Type B pancreatic cell (in vitro differentiated cells): Measurements from ENCODE around the gene TMEM129. TPM values are rescaled to one million over a fixed set of nuclear protein-coding genes. Genes with fewer than 3 reads are reported as not detected.

Experiments used
- DNase-seq: peaks from one replicate; pipeline ENCODE4 v3.0.0; 2021; ENCODE audit warnings: mixed read lengths; ENCODE audit not compliant: unreplicated experiment; ENCODE audit errors: extremely low spot score
- H3K27ac Mint-ChIP-seq: 2 replicates; pipeline ENCODE4 v1.8.0; 2021; ENCODE audit warnings: mild to moderate bottlenecking, mixed read lengths
- H3K27me3 Mint-ChIP-seq: 2 replicates; pipeline ENCODE4 v1.8.0; 2021; ENCODE audit warnings: mixed read lengths
- H3K36me3 Mint-ChIP-seq: 2 replicates; pipeline ENCODE4 v1.8.0; 2021; ENCODE audit warnings: mixed read lengths
- H3K4me1 Mint-ChIP-seq: one replicate; pipeline ENCODE4 v1.8.0; 2021; ENCODE audit warnings: mixed read lengths; ENCODE audit not compliant: unreplicated experiment
- H3K4me3 Mint-ChIP-seq: 2 replicates; pipeline ENCODE4 v1.8.0; 2021; ENCODE audit warnings: mild to moderate bottlenecking, mixed read lengths
- H3K9me3 Mint-ChIP-seq: 2 replicates; pipeline ENCODE4 v1.8.0; 2021; ENCODE audit warnings: mixed read lengths
- long read RNA-seq: library from polyadenylated mRNA; unstranded; transcript quantifications from one replicate; pipeline ENCODE4 v2.0.0, GENCODE V29; 2020
- total RNA-seq: library from RNA; stranded (reverse); gene quantifications from 2 replicates; pipeline ENCODE4 v1.2.1, GENCODE V29; 2021; ENCODE audit warnings: low replicate concordance
- TF ChIP-seq, protein P1 (sequence below): fragments of 200-600 bp; sonication (generic); conservative IDR thresholded peaks from 2 replicates; pipeline ENCODE4 v1.5.0; 2021; ENCODE audit warnings: antibody characterized with exemption, mild to moderate bottlenecking

The TMEM129 gene, protein sequence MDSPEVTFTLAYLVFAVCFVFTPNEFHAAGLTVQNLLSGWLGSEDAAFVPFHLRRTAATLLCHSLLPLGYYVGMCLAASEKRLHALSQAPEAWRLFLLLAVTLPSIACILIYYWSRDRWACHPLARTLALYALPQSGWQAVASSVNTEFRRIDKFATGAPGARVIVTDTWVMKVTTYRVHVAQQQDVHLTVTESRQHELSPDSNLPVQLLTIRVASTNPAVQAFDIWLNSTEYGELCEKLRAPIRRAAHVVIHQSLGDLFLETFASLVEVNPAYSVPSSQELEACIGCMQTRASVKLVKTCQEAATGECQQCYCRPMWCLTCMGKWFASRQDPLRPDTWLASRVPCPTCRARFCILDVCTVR
- 38.5 and 41.0 TPM in 2 replicates for total RNA-seq
- long read RNA-seq, partial matches to known transcripts: 1 of 5 reads
- long read RNA-seq, other reads (novel, unspliced or antisense): 1 of 5 reads

DNA sequence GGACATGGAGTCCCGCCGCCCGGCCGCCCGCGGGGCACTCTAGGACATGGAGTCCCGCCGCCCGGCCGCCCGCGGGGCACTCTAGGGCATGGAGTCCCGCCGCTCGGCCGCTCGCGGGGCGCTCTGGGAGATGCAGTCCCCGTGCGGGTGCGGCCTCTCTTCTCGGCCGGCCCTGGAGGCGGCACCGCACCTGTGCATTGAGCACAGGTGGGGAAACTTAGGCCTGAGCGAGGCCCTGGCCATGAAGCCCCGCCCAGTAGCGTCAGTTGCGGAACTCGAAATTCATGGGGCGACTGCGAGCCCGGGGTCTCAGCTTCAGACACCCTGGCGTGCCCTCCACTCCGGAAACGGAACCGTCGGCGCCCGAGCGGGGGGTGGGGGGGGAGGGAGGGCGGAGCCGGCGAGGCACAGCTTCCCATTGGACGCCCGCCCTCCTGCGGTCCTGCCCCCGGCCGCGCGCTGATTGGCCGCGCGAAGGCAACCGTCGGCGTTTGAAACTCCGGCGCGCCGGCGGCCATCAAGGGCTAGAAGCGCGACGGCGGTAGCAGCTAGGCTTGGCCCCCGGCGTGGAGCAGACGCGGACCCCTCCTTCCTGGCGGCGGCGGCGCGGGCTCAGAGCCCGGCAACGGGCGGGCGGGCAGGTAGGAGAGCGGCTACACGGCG lies at the start of gene TMEM129, which contains the start of gene TACC3:
Gene TMEM129 (minus strand): TSS at position 321 of the 663 bp plus-strand sequence. CDS start 486 bp downstream, outside the sequence.
Gene TACC3 (plus strand): TSS at position 519 of the 663 bp plus-strand sequence. CDS start 1,901 bp downstream, outside the sequence.
- DNase-seq: peak; percentile 91
- peak within 1 kb of the TSS; percentile 86 for H3K27ac Mint-ChIP-seq
- H3K27me3 Mint-ChIP-seq: no peaks in the 10 kb centered on the region
- H3K36me3 Mint-ChIP-seq: peaks cover under 1% of the 10 kb centered on the region
- TF ChIP-seq, protein P1, sequence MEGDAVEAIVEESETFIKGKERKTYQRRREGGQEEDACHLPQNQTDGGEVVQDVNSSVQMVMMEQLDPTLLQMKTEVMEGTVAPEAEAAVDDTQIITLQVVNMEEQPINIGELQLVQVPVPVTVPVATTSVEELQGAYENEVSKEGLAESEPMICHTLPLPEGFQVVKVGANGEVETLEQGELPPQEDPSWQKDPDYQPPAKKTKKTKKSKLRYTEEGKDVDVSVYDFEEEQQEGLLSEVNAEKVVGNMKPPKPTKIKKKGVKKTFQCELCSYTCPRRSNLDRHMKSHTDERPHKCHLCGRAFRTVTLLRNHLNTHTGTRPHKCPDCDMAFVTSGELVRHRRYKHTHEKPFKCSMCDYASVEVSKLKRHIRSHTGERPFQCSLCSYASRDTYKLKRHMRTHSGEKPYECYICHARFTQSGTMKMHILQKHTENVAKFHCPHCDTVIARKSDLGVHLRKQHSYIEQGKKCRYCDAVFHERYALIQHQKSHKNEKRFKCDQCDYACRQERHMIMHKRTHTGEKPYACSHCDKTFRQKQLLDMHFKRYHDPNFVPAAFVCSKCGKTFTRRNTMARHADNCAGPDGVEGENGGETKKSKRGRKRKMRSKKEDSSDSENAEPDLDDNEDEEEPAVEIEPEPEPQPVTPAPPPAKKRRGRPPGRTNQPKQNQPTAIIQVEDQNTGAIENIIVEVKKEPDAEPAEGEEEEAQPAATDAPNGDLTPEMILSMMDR: no peak
- peaks cover 5% of the 10 kb centered on the region for H3K4me1 Mint-ChIP-seq
- peak within 1 kb of the TSS; percentile 92 for H3K4me3 Mint-ChIP-seq
- no peaks in the 10 kb centered on the region for H3K9me3 Mint-ChIP-seq

DNA sequence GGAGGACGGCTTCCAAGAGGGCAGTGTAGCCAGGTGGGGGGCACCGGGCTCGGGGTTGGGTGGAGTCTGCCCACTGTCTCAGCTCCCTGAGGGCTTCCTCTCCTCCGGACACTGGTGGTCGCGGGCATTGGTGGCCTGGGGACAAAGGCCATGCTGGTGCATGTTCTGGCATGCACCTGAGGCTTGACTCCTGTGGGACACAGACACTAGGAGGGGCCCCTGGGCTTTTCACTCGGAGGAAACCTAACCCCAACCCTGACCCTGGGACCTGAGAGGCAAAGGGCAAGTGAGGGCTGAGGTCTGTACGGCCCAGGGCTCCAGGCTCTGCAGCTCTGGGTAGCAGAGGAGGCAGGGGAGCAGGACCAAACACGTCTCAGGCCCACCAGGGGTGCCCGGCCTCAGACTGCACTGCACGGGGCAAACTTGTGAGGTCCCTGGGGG lies 49.7 kb upstream of the TMEM129 start:
- TF ChIP-seq, protein P1: no peak
- peaks cover 4% of the 10 kb centered on the region for H3K4me1 Mint-ChIP-seq

DNA sequence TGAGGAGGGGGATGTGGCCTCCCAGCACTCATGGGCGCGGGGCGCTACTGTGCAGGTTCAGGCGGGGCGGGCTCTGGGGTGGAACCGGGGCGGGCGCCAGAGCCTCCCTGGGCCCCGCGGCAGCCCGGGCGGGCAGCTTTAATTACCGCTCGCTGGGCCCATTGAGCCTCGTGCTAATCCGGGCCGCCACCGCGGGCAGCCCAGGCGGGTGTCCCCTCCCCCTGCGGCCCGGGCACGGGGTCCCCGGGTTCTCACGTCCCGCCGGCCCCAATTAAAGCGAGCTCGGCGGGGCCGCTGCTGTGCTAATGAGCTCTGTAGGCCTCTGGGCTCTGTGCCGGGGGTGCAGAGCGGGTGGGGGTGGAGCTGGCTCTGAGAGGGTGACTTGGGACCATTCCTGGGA lies 49.1 kb upstream of the TMEM129 start:
- H3K9me3 Mint-ChIP-seq: no peaks in the 10 kb centered on the region

More for the DNA sequence above, 49.7 kb upstream of the TMEM129 start:
- H3K36me3 Mint-ChIP-seq: no peaks in the 10 kb centered on the region
- no peak overlapping the region for H3K4me3 Mint-ChIP-seq
- DNase-seq: no peak
- no peaks in the 10 kb centered on the region for H3K27me3 Mint-ChIP-seq
- H3K9me3 Mint-ChIP-seq: no peaks in the 10 kb centered on the region
- H3K27ac Mint-ChIP-seq: no peak overlapping the region

DNA sequence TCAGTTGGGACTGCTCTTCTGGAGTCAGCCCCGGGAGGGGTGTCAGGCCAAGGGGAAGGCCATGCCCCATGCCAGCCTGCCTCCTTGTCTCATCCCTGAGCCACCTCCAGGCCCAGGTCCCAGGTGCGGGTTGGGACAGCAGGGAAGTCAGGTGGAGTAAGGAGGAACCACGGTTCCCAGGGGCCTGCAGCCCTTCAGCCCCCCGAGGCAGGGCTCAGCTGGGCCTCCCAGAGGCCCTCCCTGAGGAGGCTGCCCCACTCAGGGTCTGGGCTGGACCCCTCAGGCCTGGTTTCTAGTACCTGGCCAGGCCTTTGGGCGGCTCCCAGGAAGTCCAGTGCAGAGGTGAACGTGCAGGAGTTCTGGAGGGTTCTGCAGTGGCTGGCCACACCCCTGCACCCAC lies 48.6 kb upstream of the TMEM129 start:
- Mint-ChIP-seq H3K27ac (no peak overlapping the region), H3K4me1 (peaks cover 4% of the 10 kb centered on the region)

More for the DNA sequence above, 49.1 kb upstream of the TMEM129 start:
- Mint-ChIP-seq H3K36me3 (no peaks in the 10 kb centered on the region), H3K27ac (no peak overlapping the region), H3K4me1 (peaks cover 4% of the 10 kb centered on the region), H3K4me3 (no peak overlapping the region), H3K27me3 (no peaks in the 10 kb centered on the region)
- TF ChIP-seq, protein P1: no peak
- no peak for DNase-seq

DNA sequence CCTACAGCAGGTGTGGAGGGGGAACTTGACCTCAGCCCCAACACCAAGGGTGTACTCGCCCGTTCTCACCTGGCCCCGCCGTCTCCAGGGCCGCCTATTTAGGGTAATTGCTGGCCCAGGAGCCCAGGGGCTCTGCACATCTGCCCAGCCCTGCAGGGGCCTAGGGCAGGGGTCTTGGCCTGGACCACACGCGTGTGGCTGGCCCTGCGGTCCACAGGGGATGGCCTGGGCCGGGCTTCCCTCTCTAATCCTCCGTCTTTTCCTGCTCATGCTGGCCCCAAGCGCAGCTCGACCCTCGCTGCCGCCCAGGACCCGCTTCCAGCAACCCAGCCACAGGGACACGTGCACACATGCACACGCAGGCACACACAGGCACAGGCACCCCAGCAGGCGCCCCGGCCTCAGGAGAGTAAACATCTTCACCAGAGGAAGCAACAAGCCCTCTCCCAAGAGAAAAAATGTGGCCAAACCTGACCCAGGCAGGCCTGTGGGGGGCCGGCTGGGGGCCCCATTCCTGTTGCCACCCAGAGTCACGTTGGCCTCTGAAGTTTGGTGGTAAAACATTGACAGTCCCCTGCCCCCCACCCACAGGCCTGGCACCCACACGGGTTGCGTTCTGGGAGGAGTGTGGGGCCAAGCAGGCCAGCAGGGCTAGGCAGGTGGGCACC lies 47.4 kb upstream of the TMEM129 start:
- TF ChIP-seq, protein P1: no peak
- H3K27ac Mint-ChIP-seq: peak overlapping the region; percentile 94
- peak overlapping the region; percentile 94 for H3K4me3 Mint-ChIP-seq
- no peaks in the 10 kb centered on the region for H3K36me3 Mint-ChIP-seq
- no peak for DNase-seq
- no peaks in the 10 kb centered on the region for H3K9me3 Mint-ChIP-seq
- H3K4me1 Mint-ChIP-seq: peaks cover 4% of the 10 kb centered on the region
- H3K27me3 Mint-ChIP-seq: no peaks in the 10 kb centered on the region

More for the DNA sequence above, 48.6 kb upstream of the TMEM129 start:
- H3K27me3 Mint-ChIP-seq: no peaks in the 10 kb centered on the region
- no peak for DNase-seq
- H3K4me3 Mint-ChIP-seq: no peak overlapping the region
- H3K36me3 Mint-ChIP-seq: no peaks in the 10 kb centered on the region
- TF ChIP-seq, protein P1: no peak
- no peaks in the 10 kb centered on the region for H3K9me3 Mint-ChIP-seq
